GM19397 (cell line): ENCODE data around the gene CYB5B.

Experiments used
- ATAC-seq: cut with Tn5 transposase; IDR thresholded peaks from one replicate; pipeline ENCODE4 v1.9.1; 2021; ENCODE audit warnings: mild to moderate bottlenecking, moderate library complexity; ENCODE audit not compliant: unreplicated experiment

CYB5B gene

DNA sequence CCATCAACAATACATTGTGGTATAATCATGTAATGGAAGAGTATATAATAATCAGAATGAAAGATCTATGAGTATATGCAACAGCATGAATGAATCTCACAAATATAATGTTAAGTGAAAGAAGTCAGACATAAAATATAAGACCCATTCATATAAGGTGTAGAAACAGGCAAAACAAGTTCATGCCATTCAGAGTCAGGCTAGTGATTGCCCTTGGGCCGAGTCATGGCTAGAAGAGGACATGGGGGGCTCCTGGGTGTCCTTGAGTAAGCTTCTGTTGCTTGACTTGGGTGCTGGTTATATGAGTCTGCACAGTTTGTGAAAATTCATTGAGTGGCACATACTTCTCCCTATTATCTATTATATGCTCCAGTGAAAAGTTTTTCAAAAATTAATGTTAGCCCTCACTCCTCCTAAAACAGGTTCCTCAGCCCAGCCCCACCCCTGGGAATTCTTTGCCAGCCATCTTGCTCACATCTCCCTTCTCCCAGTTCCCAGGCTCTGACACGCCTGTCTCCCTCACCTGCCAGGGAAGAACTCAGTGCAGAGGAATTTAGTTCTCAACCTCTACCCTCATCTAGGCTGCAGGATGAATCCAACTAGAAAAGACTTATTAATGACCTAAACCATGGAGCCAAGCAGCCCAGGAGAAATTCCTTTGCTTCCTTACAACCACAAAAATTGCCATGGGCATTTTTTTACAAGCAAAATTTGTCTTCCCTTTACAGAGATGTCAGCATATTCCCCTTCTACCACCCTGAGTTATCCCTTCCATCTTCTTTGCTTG is 89.0 kb downstream of the CYB5B start:
- no peak for ATAC-seq

DNA sequence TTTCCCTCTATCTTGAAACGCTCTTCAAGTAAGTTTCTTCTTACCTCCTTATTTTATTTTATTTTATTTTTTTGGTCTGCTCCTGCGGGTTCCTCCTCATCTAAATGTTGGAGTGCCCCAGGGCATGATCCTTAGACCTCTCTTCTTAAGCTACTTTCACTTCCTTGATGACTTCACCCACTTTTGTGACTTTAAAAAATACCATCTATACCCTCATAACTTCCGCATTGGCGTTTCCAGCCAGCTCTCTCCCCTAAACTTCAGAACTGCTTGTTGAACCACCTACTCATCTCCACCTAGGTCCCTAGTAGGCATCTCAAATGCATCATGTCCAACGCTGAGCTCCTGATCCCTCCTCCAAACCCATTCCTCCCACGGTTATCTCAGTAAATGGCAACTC is 89.9 kb downstream of the CYB5B start:
- ATAC-seq, result no peak
